Activated naive CD4-positive, alpha-beta T cell treated with anti-CD3 and anti-CD28 coated beads for 36 hours (primary cell): ENCODE data around the gene TSPAN5. TPM values are rescaled to one million over a fixed set of nuclear protein-coding genes. Genes with fewer than 3 reads are reported as not detected.
A peak's percentile ranks its signal among the peaks of the same experiment; 100 is the strongest.

ENCODE experiments used
- CTCF ChIA-PET: fragments of 350-600 bp; sonication (Branson Sonifier 250); formaldehyde crosslinking; loops from one replicate; lab custom pipeline; 2021; ENCODE audit warnings: antibody characterized with exemption; lab: Charles Lee
- DNase-seq: peaks from one replicate; pipeline ENCODE4 v3.0.0-alpha.2; 2020
- H3K27ac Mint-ChIP-seq: one replicate; pipeline ENCODE4 v1.8.0; 2021; ENCODE audit warnings: mild to moderate bottlenecking, mixed read lengths
- H3K27me3 Mint-ChIP-seq: one replicate; pipeline ENCODE4 v1.8.0; 2021; ENCODE audit warnings: low read depth, mixed read lengths
- H3K36me3 Mint-ChIP-seq: one replicate; pipeline ENCODE4 v1.8.0; 2021; ENCODE audit warnings: low read depth, mixed read lengths
- H3K4me1 Mint-ChIP-seq: one replicate; pipeline ENCODE4 v1.8.0; 2021; ENCODE audit warnings: low read depth, mixed read lengths
- H3K4me3 Mint-ChIP-seq: one replicate; pipeline ENCODE4 v1.8.0; 2021; ENCODE audit warnings: mild to moderate bottlenecking, moderate library complexity, mixed read lengths
- H3K9me3 Mint-ChIP-seq: one replicate; pipeline ENCODE4 v1.8.0; 2021; ENCODE audit warnings: mixed read lengths
- intact Hi-C: fragments of 100-400 bp; cut with micrococcal nuclease; formaldehyde crosslinking; loops from one replicate; pipeline ENCODE4 v1.15.1; 2023
- total RNA-seq, 2 experiments: library from RNA; stranded (reverse); gene quantifications; one replicate each; pipeline ENCODE4 v1.2.3, GENCODE V29; 2021

TSPAN5 gene
- total RNA-seq, 2 experiments from 2014 or later = 12.5 to 13.1 TPM

DNA sequence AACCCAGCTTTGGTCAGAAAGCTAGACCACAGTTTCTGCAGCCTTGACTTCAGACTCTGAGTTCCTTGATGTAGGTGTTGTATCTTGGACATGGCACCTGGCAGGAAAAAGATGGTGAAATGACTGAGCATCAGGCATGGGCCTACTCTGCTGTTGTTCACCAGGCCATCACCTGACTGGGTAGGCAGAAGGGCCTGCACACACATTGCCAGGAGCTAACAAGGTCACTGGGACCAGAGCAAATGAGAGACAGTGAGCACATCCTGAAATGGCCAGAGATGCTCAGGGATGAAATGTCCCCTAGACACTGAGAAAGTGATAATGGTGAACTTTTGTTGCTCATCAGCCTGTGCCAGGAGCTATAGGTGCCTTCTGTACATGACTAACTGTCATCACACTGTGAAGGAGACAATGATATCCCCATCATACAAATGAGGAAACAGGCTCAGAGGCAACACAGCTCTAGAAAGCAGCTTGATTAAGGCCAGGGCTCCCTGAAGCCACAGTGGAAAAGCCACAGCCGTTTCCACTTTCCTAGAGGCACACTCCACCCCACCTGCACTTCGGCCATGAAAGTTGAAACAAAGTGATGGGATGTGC lies 128.3 kb downstream of the TSPAN5 start:
- Mint-ChIP-seq H3K4me1 (peaks cover 25% of the 10 kb centered on the region), H3K27ac (no peak overlapping the region), H3K36me3 (peaks cover 2% of the 10 kb centered on the region), H3K9me3 (peaks cover 11% of the 10 kb centered on the region), H3K27me3 (no peaks in the 10 kb centered on the region), H3K4me3 (no peak overlapping the region)
- intact Hi-C loops = no loop called here
- DNase-seq = no peak
- CTCF ChIA-PET = interaction anchor here (1.0 to 1.2 kb wide), 2 partner anchors 13 to 93 kb away, joined by 3 to 4 read pairs; no protein-coding TSS in a partner anchor

DNA sequence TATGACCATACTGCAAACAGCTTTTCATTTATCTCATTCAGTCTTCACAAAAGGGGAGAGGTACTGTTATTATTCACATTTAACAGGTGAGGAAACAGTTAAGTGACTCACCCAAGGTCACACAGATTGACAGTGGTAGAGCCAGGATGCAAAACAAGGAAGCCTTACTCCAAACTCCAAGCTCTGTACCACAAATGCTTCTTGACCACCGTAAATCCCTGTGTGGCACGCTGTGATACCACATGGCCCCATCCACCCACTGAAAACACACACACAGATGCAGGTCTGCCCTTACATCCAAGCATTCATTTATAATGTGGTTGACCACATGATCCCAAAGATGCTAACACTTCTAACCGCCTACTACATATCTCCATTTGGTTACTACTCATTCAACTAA lies 129.5 kb downstream of the TSPAN5 start:
- no peak for DNase-seq
- Mint-ChIP-seq H3K36me3 (peaks cover under 1% of the 10 kb centered on the region), H3K27ac (no peak overlapping the region), H3K27me3 (no peaks in the 10 kb centered on the region), H3K4me1 (peaks cover 27% of the 10 kb centered on the region), H3K9me3 (peaks cover 7% of the 10 kb centered on the region), H3K4me3 (no peak overlapping the region)
- CTCF ChIA-PET = no interaction called here
- intact Hi-C loops = no loop called here

DNA sequence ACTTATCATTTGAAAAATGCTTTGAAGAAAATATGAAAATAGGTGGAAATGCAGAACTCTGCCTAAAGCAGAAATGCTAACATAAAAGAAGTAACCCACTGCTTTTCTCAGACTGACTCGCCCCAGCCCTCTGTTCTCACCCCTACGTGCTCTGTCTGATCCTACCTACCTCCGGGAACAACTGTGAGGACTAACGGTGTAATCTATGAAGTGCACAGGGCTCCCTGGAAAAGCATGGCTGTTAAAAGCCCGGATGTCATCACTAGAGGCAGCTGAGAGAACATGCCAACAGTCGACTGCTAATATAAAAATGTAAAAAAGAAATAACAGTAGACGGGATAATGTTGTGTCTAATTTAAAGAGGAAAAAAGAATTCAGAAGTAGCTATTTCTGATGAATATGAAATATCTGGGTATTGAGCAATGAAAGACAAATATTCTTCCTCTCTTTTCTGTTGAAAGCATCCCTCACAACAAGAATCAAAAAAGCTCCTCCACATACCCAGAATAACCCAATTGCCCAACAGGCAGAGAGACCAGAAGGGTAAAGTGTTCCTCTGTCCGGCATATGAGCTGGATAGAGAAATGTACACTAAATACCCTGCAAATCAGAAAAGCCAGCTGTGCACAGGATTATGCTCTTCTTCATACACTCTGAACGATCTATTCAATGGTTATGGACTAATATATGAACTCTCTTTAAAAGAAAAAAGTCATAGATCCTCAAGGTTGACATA lies 130.7 kb downstream of the TSPAN5 start:
- DNase-seq = no peak
- Mint-ChIP-seq H3K4me3 (no peak overlapping the region), H3K27me3 (no peaks in the 10 kb centered on the region), H3K36me3 (no peaks in the 10 kb centered on the region), H3K4me1 (peaks cover 31% of the 10 kb centered on the region), H3K27ac (no peak overlapping the region), H3K9me3 (peaks cover 4% of the 10 kb centered on the region)
- intact Hi-C loops = no loop called here
- CTCF ChIA-PET = interaction anchor here (0.7 to 1.7 kb wide), 2 partner anchors 9 to 11 kb away, joined by 3 read pairs; no protein-coding TSS in a partner anchor

DNA sequence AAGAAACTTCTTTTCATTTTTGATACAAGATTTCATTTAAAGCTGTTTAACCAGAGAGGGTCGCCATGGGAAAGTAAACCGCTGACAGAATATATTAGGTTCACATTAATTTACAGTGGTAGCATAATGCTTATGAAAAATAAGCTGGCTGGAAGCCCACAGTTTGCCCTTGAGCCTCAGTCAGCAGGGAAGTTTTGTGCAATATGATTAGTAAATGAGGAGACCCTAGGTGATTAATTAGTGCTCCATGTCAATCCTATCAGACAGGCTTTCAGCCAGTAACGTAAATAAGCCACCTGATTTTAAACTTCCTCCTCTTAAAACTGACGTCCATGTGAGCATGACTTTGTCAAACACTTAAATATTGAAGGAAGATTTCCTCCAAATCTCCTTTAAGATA lies 134.2 kb downstream of the TSPAN5 start:
- no peaks in the 10 kb centered on the region for H3K9me3 Mint-ChIP-seq
- intact Hi-C loops = no loop called here
- no peak overlapping the region for H3K4me3 Mint-ChIP-seq
- H3K4me1 Mint-ChIP-seq = peaks cover 46% of the 10 kb centered on the region
- no peak for DNase-seq
- no peaks in the 10 kb centered on the region for H3K27me3 Mint-ChIP-seq
- H3K36me3 Mint-ChIP-seq = no peaks in the 10 kb centered on the region
- no peak overlapping the region for H3K27ac Mint-ChIP-seq
- CTCF ChIA-PET = interaction anchor here (1.1 kb wide), 1 partner anchor 57 kb away, joined by 3 read pairs; no protein-coding TSS in a partner anchor

DNA sequence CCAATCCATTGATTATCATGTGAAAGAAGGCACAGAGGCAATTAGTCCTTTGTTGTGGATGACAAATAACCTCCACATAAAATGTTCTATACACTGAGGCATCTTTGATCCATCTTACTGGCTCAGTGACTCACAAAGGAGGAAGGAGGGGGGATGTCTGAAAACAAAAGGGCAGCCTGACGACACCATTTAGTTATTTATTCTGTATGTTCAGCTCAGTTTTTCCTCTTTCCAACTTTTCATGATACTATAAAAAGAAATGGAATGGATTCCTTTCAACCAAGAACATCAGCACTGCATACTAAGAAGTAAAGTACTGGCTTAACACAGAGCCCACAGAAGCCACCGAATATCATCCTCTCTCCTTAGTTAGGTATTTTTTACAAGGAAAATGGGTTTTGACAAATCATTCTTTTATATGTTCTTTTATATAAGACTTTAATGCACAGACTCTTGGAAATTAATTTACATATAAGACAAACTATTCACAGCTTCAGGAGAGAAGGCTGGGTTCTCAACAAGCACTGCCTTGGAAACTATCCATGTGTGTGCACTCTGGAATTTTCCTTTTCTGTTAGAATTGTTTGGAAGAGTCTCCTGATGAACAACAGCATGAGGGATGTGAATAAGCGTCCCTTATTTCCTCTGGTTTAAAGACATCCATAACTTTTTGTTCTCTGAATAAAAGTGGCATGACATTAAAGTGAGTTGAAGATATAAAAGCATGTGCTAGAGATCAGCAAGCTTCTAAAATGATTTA lies 135.6 kb downstream of the TSPAN5 start:
- H3K4me1 Mint-ChIP-seq = peaks cover 49% of the 10 kb centered on the region
- H3K4me3 Mint-ChIP-seq = no peak overlapping the region
- peak overlapping the region; percentile 14 for H3K27ac Mint-ChIP-seq
- no peaks in the 10 kb centered on the region for H3K27me3 Mint-ChIP-seq
- CTCF ChIA-PET = interaction anchor here (1.6 kb wide), 1 partner anchor 39 kb away, joined by 4 read pairs; no protein-coding TSS in a partner anchor
- H3K36me3 Mint-ChIP-seq = no peaks in the 10 kb centered on the region
- no peaks in the 10 kb centered on the region for H3K9me3 Mint-ChIP-seq
- DNase-seq = peak; percentile 35
- intact Hi-C loops = loop anchor here (1.0 kb wide), 5 partner anchors 12 to 380 kb away; partner anchors contain the start of gene STPG2

- Mint-ChIP-seq H3K27ac (peak overlapping the region; percentile 53), H3K27me3 (no peaks in the 10 kb centered on the region), H3K4me3 (no peak overlapping the region), H3K4me1 (peaks cover 55% of the 10 kb centered on the region), H3K9me3 (peaks cover 1% of the 10 kb centered on the region), H3K36me3 (no peaks in the 10 kb centered on the region)
- CTCF ChIA-PET = interaction anchor here (1.6 kb wide), 1 partner anchor 38 kb away, joined by 4 read pairs; no protein-coding TSS in a partner anchor
- peak; percentile 36 for DNase-seq
- intact Hi-C loops = loop anchor here (1.0 kb wide), 5 partner anchors 11 to 379 kb away; partner anchors contain the start of gene STPG2
Observed at GRCh38 chr4:98522062-98522461, 136.3 kb downstream of the TSPAN5 start.

DNA sequence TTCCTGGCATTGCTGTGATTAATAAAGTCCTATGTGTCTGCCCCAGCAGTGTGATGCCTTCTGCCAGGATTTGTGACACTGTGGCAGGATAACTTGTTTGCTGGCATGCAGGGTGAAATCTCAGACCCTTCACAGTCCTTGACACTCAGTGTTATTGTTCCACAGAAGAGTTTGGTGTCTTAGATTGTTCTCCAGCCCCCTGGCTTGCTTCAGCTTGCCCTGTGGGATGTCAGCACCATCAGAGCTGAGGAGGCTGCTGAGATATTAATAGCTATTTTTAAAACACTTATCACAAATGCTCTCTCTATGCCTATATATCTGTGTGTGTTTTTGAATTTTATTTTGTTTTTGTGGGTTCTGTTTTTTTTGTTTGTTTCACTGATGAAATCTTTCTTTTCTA lies 136.9 kb downstream of the TSPAN5 start:
- DNase-seq = no peak
- Mint-ChIP-seq H3K36me3 (peaks cover 2% of the 10 kb centered on the region), H3K27ac (no peak overlapping the region), H3K4me1 (peaks cover 59% of the 10 kb centered on the region), H3K4me3 (no peak overlapping the region), H3K9me3 (peaks cover 6% of the 10 kb centered on the region), H3K27me3 (no peaks in the 10 kb centered on the region)
- CTCF ChIA-PET = no interaction called here
- intact Hi-C loops = no loop called here

- H3K4me3 Mint-ChIP-seq = no peak overlapping the region
- peaks cover 65% of the 10 kb centered on the region for H3K4me1 Mint-ChIP-seq
- H3K9me3 Mint-ChIP-seq = peaks cover 7% of the 10 kb centered on the region
- no peak overlapping the region for H3K27ac Mint-ChIP-seq
- CTCF ChIA-PET = interaction anchor here (1.4 kb wide), 1 partner anchor 48 kb away, joined by 3 read pairs; no protein-coding TSS in a partner anchor
- DNase-seq = no peak
- intact Hi-C loops = loop anchor here (2.0 kb wide), 1 partner anchor 15 kb away; no protein-coding TSS in a partner anchor
- H3K36me3 Mint-ChIP-seq = peaks cover 2% of the 10 kb centered on the region
- H3K27me3 Mint-ChIP-seq = no peaks in the 10 kb centered on the region
Observed at GRCh38 chr4:98519268-98519977, 139.0 kb downstream of the TSPAN5 start.

GRCh38 chr4:98518559-98519267 lies 139.7 kb downstream of the TSPAN5 start:
- intact Hi-C loops = loop anchor here (2.0 kb wide), 1 partner anchor 14 kb away; no protein-coding TSS in a partner anchor
- DNase-seq = no peak
- H3K27ac Mint-ChIP-seq = no peak overlapping the region
- H3K36me3 Mint-ChIP-seq = peaks cover 2% of the 10 kb centered on the region
- peaks cover 61% of the 10 kb centered on the region for H3K4me1 Mint-ChIP-seq
- CTCF ChIA-PET = interaction anchor here (0.6 to 1.4 kb wide), 2 partner anchors 8 to 47 kb away, joined by 3 read pairs; no protein-coding TSS in a partner anchor
- no peak overlapping the region for H3K4me3 Mint-ChIP-seq
- H3K27me3 Mint-ChIP-seq = no peaks in the 10 kb centered on the region
- peaks cover 7% of the 10 kb centered on the region for H3K9me3 Mint-ChIP-seq

DNA sequence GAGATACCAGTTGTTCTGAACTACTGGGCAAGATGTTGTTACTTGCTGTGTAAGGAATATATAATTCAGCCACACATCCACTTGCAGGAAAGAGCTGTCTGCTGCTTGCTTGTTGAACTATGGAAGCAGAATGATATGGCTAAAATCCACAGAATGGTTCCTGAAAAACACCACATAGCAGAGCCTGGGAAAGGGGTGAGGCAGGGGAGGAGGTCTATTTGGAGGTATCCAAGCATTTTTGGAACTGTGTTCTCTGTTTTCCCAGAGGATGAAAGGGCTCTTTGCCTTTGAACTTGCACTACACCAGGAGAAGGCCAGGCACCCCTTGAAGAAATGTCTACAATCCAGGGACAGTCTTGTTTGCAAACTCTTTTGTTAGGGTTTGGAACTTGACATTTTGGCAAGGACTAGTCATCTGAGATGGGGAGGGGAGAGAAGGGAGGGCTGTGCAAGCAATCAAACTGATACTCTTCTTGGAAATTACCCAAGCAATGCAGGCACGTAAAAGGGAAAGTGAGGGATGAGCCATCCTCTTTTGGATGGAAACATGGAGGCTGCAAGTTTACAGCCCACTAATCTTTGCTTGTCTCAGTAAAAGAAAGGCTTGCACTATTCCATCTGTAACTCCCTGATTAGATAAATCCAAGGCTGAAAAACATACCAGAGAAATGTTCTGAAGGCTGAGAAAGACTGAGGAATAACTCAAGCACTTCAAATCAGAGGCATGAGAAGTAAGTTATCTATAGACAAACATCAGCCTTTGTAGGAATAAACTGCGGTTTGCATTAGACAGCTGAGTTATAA lies 141.0 kb downstream of the TSPAN5 start:
- intact Hi-C loops = loop anchor here (2.0 kb wide), 1 partner anchor 13 kb away; no protein-coding TSS in a partner anchor
- CTCF ChIA-PET = interaction anchor here (1.3 kb wide), 1 partner anchor 10 kb away, joined by 3 read pairs; no protein-coding TSS in a partner anchor
- DNase-seq = peak; percentile 31
- H3K4me3 Mint-ChIP-seq = no peak overlapping the region
- peaks cover 2% of the 10 kb centered on the region for H3K36me3 Mint-ChIP-seq
- H3K4me1 Mint-ChIP-seq = peaks cover 58% of the 10 kb centered on the region
- H3K27ac Mint-ChIP-seq = no peak overlapping the region
- no peaks in the 10 kb centered on the region for H3K27me3 Mint-ChIP-seq
- H3K9me3 Mint-ChIP-seq = peaks cover 7% of the 10 kb centered on the region
